Hematopoietic multipotent progenitor cell treated with erythropoietin and hydrocortisone succinate and interleukin-3 and kit ligand, for 17 days (in vitro differentiated cells): ENCODE results near the gene ZSCAN2.

ENCODE experiments used
- DNase-seq: peaks from one replicate; pipeline ENCODE4 v3.0.0-alpha.2; 2015; ENCODE audit warnings: low spot score

Gene ZSCAN2

GRCh38 chr15:84671211-84671610 is 70.4 kb downstream of the ZSCAN2 start:
- DNase-seq = no peak
